ENCODE data around the gene DCUN1D1.

DCUN1D1 gene

DNA sequence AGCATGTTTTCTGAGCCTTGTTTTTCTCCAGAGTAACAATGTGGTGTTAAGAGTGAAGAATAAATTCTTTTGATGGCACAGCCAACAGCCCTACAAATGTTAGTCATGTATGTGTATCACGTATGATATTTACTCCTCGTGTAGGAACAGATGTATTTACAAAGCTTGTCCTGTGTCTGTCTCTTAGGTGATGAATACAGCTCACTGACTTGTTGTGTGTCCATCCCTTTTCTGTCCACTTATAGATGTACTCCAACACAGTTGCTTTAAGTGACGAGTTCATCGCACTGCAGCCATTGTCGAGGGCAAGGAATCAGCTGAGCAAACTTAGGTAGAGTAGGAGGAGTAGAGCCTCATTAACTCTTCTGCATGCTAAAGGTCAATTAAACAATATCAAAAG lies 78.1 kb downstream of the DCUN1D1 start:
- Histone ChIP-seq H3K9me3 (ENCODE audit: insufficient read depth, low read depth, low read length) (no peaks in the 10 kb centered on the region), H3K4me2 (ENCODE audit: low read depth, low read length, poor library complexity, severe bottlenecking) (no peak overlapping the region), H3K36me3 (ENCODE audit: insufficient read depth, low read length) (no peaks in the 10 kb centered on the region), H3K4me3 (ENCODE audit: low read length, poor library complexity, severe bottlenecking) (no peak overlapping the region), H3K4me1 (ENCODE audit: insufficient read depth, low read length, poor library complexity, severe bottlenecking) (peaks cover 19% of the 10 kb centered on the region), H3K9me2 (replicated peaks; ENCODE audit: low read depth, low read length) (no peaks in the 10 kb centered on the region), H2AFZ (ENCODE audit: low read length) (peak overlapping the region; percentile 33; the same call in 1 of the 2 replicates), H3K27me3 (ENCODE audit: insufficient read depth, low read length, poor library complexity, severe bottlenecking) (no peaks in the 10 kb centered on the region), H3K79me2 (ENCODE audit: insufficient read depth, low read length) (no peaks in the 10 kb centered on the region), H4K20me1 (ENCODE audit: insufficient read depth, low read length, poor library complexity, severe bottlenecking) (no peaks in the 10 kb centered on the region), H3K9ac (ENCODE audit: low read depth, low read length, poor library complexity, severe bottlenecking) (no peak overlapping the region), H3F3A (ENCODE audit: low read depth) (no peaks in the 10 kb centered on the region)
- no peak for TF ChIP-seq EZH2phosphoT487 (IDR thresholded peaks at IDR 0.05; ENCODE audit: borderline replicate concordance)
- TF ChIP-seq, protein P1, sequence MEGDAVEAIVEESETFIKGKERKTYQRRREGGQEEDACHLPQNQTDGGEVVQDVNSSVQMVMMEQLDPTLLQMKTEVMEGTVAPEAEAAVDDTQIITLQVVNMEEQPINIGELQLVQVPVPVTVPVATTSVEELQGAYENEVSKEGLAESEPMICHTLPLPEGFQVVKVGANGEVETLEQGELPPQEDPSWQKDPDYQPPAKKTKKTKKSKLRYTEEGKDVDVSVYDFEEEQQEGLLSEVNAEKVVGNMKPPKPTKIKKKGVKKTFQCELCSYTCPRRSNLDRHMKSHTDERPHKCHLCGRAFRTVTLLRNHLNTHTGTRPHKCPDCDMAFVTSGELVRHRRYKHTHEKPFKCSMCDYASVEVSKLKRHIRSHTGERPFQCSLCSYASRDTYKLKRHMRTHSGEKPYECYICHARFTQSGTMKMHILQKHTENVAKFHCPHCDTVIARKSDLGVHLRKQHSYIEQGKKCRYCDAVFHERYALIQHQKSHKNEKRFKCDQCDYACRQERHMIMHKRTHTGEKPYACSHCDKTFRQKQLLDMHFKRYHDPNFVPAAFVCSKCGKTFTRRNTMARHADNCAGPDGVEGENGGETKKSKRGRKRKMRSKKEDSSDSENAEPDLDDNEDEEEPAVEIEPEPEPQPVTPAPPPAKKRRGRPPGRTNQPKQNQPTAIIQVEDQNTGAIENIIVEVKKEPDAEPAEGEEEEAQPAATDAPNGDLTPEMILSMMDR (conservative IDR thresholded peaks at IDR 0.05; ENCODE audit: low read length) = no peak

DNA sequence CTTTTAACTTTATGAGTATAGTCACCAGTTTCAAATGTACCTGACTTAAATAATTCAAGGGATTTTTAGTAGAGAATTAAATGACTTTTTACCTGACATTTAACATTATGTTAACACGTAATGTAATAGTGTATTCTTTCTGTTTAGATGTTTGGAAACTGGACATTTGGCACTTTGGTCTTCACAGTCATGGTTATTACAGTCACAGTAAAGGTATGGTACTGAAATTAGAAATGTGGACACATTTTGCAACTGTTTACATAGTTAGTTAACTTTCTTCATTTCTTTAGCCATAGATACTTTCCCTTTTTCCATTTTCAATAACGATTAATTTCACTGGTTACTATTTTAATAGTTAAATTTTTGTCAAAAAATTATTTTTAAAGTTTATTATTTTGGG lies 83.8 kb downstream of the DCUN1D1 start:
- Histone ChIP-seq H3K9me3 (ENCODE audit: insufficient read depth, low read depth, low read length) (no peaks in the 10 kb centered on the region), H4K20me1 (ENCODE audit: insufficient read depth, low read length, poor library complexity, severe bottlenecking) (no peaks in the 10 kb centered on the region), H3K36me3 (ENCODE audit: insufficient read depth, low read length) (no peaks in the 10 kb centered on the region), H3K9ac (ENCODE audit: low read depth, low read length, poor library complexity, severe bottlenecking) (no peak overlapping the region), H3F3A (ENCODE audit: low read depth) (no peaks in the 10 kb centered on the region), H3K27me3 (ENCODE audit: insufficient read depth, low read length, poor library complexity, severe bottlenecking) (no peaks in the 10 kb centered on the region), H2AFZ (ENCODE audit: low read length) (no peak overlapping the region), H3K4me3 (ENCODE audit: low read length, poor library complexity, severe bottlenecking) (no peak overlapping the region), H3K9me2 (replicated peaks; ENCODE audit: low read depth, low read length) (no peaks in the 10 kb centered on the region), H3K79me2 (ENCODE audit: insufficient read depth, low read length) (no peaks in the 10 kb centered on the region), H3K4me1 (ENCODE audit: insufficient read depth, low read length, poor library complexity, severe bottlenecking) (no peaks in the 10 kb centered on the region), H3K4me2 (ENCODE audit: low read depth, low read length, poor library complexity, severe bottlenecking) (no peak overlapping the region)
- TF ChIP-seq EZH2phosphoT487 (IDR thresholded peaks at IDR 0.05; ENCODE audit: borderline replicate concordance) = no peak
- TF ChIP-seq, protein P1 (conservative IDR thresholded peaks at IDR 0.05; ENCODE audit: low read length) = no peak

DNA sequence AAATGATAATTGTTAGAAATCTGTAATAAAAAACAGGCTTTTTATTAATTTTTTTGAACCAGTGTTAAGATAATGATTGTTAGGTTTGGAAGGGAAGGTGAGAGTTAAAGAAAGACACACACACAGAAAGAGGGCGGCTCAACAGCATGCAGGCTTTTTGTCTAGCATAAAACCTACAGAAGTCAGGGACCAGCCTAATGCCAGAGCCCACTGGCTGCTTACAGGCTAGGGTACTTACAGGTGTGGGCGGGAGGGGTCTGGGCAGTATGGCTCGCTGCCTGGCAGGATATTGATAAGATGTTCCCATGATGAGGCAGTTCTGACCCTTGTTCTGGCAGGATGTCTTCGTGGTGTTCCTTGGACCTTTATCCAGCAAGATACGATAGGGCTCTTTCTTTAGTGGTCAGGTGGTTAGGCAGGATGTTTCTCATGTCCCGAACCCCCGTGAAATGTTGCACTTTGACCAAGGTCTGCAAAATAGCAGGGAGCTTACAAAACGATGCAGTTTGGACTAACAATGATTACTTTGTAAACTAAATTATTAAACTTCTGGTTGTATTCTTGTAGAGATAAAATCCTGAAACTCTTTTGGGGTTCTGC lies 84.7 kb downstream of the DCUN1D1 start:
- TF ChIP-seq EZH2phosphoT487 (IDR thresholded peaks at IDR 0.05; ENCODE audit: borderline replicate concordance) = no peak
- TF ChIP-seq, protein P1 (conservative IDR thresholded peaks at IDR 0.05; ENCODE audit: low read length) = no peak
- H3K4me1 ChIP-seq (ENCODE audit: insufficient read depth, low read length, poor library complexity, severe bottlenecking) = no peaks in the 10 kb centered on the region
- no peaks in the 10 kb centered on the region for H3K9me3 ChIP-seq (ENCODE audit: insufficient read depth, low read depth, low read length)
- 0 out of 2 replicates have a peak overlapping the region, but pooled peaks have one; percentile 23 for H2AFZ ChIP-seq (ENCODE audit: low read length)
- H3K27me3 ChIP-seq (ENCODE audit: insufficient read depth, low read length, poor library complexity, severe bottlenecking) = no peaks in the 10 kb centered on the region
- H4K20me1 ChIP-seq (ENCODE audit: insufficient read depth, low read length, poor library complexity, severe bottlenecking) = no peaks in the 10 kb centered on the region
- no peak overlapping the region for H3K9ac ChIP-seq (ENCODE audit: low read depth, low read length, poor library complexity, severe bottlenecking)
- no peaks in the 10 kb centered on the region for H3F3A ChIP-seq (ENCODE audit: low read depth)
- H3K4me3 ChIP-seq (ENCODE audit: low read length, poor library complexity, severe bottlenecking) = no peak overlapping the region
- no peaks in the 10 kb centered on the region for H3K36me3 ChIP-seq (ENCODE audit: insufficient read depth, low read length)
- no peaks in the 10 kb centered on the region for H3K79me2 ChIP-seq (ENCODE audit: insufficient read depth, low read length)
- no peak overlapping the region for H3K4me2 ChIP-seq (ENCODE audit: low read depth, low read length, poor library complexity, severe bottlenecking)
- no peaks in the 10 kb centered on the region for H3K9me2 ChIP-seq (replicated peaks; ENCODE audit: low read depth, low read length)

Measured in Loucy (cell line).